ENCODE measurements around the gene LGALS3BP.

Gene LGALS3BP

GRCh38 chr17:79014158-79014758 is 34.5 kb upstream of the LGALS3BP start:
- DNase-seq (ENCODE audit: extremely low read depth in 1 of 2, low read depth in 1 of 2), result no peak

DNA sequence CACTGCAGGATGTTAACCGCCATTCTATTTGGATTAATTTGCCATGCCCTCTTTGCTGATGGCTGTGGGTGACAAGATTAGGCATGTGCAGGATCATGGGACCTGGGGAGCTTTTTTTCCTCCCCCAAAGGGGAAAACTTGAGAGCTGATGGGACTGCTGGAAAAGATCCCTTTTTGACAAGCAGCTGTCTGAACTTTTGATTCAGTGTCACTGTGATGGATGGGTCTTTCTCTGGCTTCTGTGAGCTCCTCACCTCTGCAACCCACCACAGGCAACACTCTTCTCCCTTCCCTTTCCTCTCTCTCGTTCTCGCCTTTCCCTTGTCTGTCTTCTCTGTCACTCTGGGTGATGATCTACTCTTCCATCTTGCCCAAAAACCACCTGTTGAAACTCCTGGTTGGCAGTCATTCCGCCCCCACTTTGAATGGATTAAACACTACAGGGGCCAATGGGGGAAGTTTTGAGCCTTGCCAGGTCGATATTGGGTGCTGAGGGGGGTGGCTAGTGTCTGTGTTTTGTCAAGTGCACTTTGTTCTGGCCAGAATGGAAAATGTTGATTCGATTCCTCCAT is 32.9 kb upstream of the LGALS3BP start:
- no peak for DNase-seq (ENCODE audit: extremely low read depth in 1 of 2, low read depth in 1 of 2)

GRCh38 chr17:79011451-79012147 is 31.9 kb upstream of the LGALS3BP start:
- no peak for DNase-seq (ENCODE audit: extremely low read depth in 1 of 2, low read depth in 1 of 2)

DNA sequence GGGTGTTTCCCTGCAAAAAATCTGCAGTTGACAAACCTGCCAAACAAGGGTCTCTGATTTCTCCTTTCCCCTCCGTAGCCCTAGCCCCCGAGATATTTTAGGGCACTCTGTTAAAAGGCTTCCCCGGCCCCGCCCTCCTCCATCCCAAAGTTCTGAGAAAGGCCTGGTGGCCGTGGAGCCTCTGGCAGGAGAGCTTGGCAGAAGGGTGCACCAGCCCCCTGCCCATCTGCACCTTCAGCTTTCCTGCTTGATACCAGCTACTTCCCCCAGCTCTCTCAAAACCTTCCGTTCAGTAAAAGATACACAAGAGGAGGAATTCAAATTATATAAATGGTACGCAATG is 30.6 kb upstream of the LGALS3BP start:
- no peak for DNase-seq (ENCODE audit: extremely low read depth in 1 of 2, low read depth in 1 of 2)

GRCh38 chr17:79009397-79010303 is 29.9 kb upstream of the LGALS3BP start, which contains the start of gene CANT1:
CANT1 (minus strand) TSS chr17:79009764; CDS start chr17:78997622, 12,142 bp downstream.
- DNase-seq (ENCODE audit: extremely low read depth in 1 of 2, low read depth in 1 of 2), result peak; percentile 60 to 67

DNA sequence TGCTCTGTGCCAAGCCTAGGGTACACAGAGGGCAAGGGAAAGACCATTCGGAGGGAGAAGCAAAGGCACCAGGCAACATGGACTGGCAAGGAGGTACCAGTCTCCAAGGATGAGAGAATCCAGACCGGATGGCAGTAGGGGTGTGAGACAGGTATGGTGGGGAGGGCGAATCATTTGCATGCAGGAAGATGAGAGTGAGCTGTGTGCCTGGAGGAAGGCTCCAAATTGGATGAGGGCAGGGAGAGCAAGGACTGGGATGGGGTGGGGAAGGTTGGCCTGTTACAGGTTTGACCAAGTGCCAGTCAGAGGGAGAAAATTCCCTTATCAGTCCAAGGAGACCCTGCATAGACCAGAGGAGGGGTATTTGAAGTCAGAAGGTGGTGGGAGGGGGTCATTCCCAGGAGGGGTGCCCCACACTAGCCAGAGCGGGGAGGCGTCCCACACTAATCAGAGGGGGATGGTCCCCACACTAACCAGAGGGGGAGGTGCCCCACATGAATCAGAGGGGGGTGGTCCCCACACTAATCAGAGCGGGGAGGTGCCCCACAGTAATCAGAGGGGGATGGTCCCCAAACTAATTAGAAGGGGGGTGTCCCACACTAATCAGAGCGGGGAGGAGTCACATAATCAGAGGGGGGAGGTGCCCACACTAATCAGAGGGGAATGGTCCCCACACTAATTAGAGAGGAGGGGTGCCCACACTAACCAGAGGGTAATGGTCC is 29.1 kb upstream of the LGALS3BP start:
- DNase-seq (ENCODE audit: extremely low read depth in 1 of 2, low read depth in 1 of 2), result no peak

DNA sequence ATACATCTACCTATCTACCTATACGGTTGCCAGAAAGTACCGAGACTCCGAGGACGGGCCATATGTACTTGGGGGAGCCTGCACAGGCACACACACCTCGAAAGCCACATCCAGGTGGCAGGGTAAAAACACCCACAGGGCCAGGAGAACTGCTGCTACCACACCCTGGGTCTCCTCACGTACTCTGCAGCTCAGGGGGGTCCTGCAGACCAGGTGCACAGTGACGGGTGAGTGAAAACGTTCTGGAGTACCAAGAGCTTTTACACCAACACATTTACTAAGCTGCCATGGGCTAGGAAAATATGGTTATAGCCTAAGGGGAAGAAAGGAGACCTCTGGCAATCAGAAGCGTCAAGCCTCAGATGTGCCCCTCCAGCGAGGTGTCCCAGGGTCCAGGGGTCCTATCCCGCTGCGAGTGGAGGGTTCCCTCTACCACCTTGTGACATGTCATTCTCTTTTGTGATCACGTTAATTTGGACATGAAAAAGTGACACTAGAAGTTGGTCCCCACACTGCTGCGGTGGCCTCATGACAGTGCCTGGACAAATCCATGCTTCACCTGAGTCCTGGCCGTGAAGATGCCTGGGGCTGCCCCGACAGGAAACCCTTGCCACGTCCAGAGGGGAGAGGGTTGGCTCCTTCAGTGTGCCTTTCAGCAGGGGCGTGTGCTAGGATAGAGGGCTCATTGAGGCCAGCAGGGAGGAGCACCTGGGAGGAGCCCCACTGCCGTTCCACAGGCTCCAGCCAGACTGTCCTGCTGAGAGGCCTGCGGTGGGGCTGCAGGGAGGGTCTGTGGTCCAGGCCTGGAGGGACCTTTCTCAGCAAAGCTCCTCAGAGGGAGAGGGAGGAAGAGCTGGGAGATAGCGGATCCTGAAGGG is 28.0 kb upstream of the LGALS3BP start:
- DNase-seq (ENCODE audit: extremely low read depth in 1 of 2, low read depth in 1 of 2), result no peak

GRCh38 chr17:79006794-79007503 is 27.2 kb upstream of the LGALS3BP start:
- no peak for DNase-seq (ENCODE audit: extremely low read depth in 1 of 2, low read depth in 1 of 2)

DNA sequence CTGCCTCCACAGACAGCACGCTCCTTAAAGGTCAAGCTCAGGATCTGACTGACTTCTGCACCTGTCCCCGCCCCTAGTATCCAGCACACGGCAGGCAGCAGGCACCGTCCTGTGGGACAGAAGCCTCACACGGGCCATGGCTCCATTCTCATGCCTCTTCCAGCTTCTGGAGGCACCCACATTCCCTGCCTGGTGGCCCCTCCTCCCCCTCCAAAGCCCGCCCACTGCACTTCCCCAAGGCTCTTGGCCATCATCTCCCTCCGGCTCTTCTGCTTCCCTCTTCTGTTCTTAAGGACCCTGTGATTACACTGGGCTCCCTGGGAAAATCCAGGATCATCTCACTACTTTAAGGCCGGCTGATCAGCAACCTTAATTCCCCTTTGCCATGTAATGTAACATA is 26.3 kb upstream of the LGALS3BP start:
- no peak for DNase-seq (ENCODE audit: extremely low read depth in 1 of 2, low read depth in 1 of 2)

GRCh38 chr17:79005063-79005861 is 25.5 kb upstream of the LGALS3BP start:
- DNase-seq (ENCODE audit: extremely low read depth in 1 of 2, low read depth in 1 of 2), result no peak

GRCh38 chr17:79003661-79004411 is 24.1 kb upstream of the LGALS3BP start:
- no peak for DNase-seq (ENCODE audit: extremely low read depth in 1 of 2, low read depth in 1 of 2)

- DNase-seq (ENCODE audit: extremely low read depth in 1 of 2, low read depth in 1 of 2), result no peak
Measured at GRCh38 chr17:79002796-79003593, 23.3 kb upstream of the LGALS3BP start.

- DNase-seq (ENCODE audit: extremely low read depth in 1 of 2, low read depth in 1 of 2), result no peak
Measured at GRCh38 chr17:79002291-79002690, 22.6 kb upstream of the LGALS3BP start.

DNA sequence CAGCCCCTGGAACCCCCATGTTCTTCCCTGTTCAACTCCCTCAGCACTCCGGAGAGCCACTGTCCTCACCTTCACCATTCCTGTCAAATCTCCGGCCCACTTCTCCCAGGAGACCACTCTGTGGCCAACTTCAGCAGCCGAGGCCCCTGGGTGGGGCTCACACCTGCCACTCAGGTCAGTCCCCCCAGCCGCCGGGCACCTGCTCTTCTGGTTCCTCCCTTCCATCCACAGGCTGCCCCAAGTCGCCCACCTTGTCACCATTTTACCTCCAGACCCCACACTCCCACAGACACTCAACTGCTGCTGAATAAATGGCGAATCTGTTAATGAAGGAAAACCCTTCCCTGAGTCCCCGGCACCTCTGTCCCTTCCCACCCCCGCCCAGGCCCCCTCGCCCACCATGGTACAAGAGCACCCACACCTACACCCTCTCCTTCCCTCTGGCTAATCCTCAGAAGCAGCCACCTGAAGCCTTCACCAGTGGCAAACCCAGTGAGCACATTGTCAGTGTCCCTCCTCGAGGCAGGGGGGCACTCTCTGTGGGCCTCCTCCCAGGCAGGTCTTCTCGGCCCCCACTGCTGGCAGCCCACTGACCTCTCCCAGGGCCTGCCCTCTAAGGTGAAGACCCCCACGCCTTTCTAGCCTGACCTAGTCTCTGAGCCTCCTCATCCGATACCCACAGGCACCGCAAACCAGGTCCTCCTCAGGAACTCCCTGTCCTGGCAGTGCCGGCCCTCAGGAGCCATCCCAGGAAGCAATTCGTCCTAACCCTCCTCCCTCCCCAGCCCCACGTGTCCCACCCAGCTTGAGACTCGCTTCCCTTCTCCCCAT is 21.7 kb upstream of the LGALS3BP start:
- DNase-seq (ENCODE audit: extremely low read depth in 1 of 2, low read depth in 1 of 2), result no peak

- DNase-seq (ENCODE audit: extremely low read depth in 1 of 2, low read depth in 1 of 2), result no peak
Measured at GRCh38 chr17:79000396-79001189, 20.9 kb upstream of the LGALS3BP start.

All from stimulated activated CD8-positive, alpha-beta memory T cell treated with anti-CD3 and anti-CD28 coated beads, Interleukin-7, amount 100 ng/mL, for 48 hours (primary cell).